Hepatocyte (in vitro differentiated cells): ENCODE results near the gene HLA-DPB1. TPM values are rescaled to one million over a fixed set of nuclear protein-coding genes. Genes with fewer than 3 reads are reported as not detected.

ENCODE experiments used
- DNase-seq: peaks from one replicate; pipeline ENCODE4 v3.0.0-alpha.2; 2016; ENCODE audit warnings: low spot score
- H2AFZ ChIP-seq: fragments of 200-600 bp; sonication (generic); 2 replicates; pipeline ENCODE4 v1.6.0; 2016; ENCODE audit warnings: antibody characterized with exemption, mild to moderate bottlenecking
- H3K27ac ChIP-seq: fragments of 200-600 bp; sonication (generic); 2 replicates; pipeline ENCODE4 v1.5.1; 2016; ENCODE audit warnings: mild to moderate bottlenecking
- H3K27me3 ChIP-seq: fragments of 200-600 bp; sonication (generic); 2 replicates; pipeline ENCODE4 v1.6.1; 2016
- H3K36me3 ChIP-seq: fragments of 200-600 bp; sonication (generic); replicated peaks from 2 replicates; pipeline ENCODE4 v1.5.1; 2016; ENCODE audit warnings: low read depth; ENCODE audit not compliant: insufficient read depth
- H3K4me1 ChIP-seq: fragments of 200-600 bp; sonication (generic); 2 replicates; pipeline ENCODE4 v1.5.1; 2016; ENCODE audit warnings: mild to moderate bottlenecking, moderate library complexity; ENCODE audit not compliant: insufficient read depth
- H3K4me2 ChIP-seq: fragments of 200-600 bp; sonication (generic); 2 replicates; pipeline ENCODE4 v1.6.0; 2016
- H3K4me3 ChIP-seq: fragments of 200-600 bp; sonication (generic); 2 replicates; pipeline ENCODE4 v1.5.1; 2016; ENCODE audit warnings: mild to moderate bottlenecking
- H3K79me2 ChIP-seq: fragments of 200-600 bp; sonication (generic); 2 replicates; pipeline ENCODE4 v1.6.0; 2017; ENCODE audit warnings: mild to moderate bottlenecking
- H3K9me2 ChIP-seq: fragments of 200-600 bp; sonication (generic); replicated peaks from 2 replicates; pipeline ENCODE4 v1.6.0; 2017; ENCODE audit warnings: mild to moderate bottlenecking; ENCODE audit not compliant: insufficient read depth
- H3K9me3 ChIP-seq: fragments of 200-600 bp; sonication (generic); 2 replicates; pipeline ENCODE4 v1.5.1; 2016; ENCODE audit warnings: low read depth, mild to moderate bottlenecking
- H4K20me1 ChIP-seq: fragments of 200-600 bp; sonication (generic); 2 replicates; pipeline ENCODE4 v1.6.0; 2016; ENCODE audit warnings: mild to moderate bottlenecking; ENCODE audit not compliant: insufficient read depth, poor library complexity, severe bottlenecking
- EZH2 ChIP-seq: fragments of 200-600 bp; sonication (generic); IDR thresholded peaks from 2 replicates; pipeline ENCODE4 v1.6.1; 2016; ENCODE audit warnings: antibody characterized with exemption, mild to moderate bottlenecking, borderline replicate concordance
- EZH2phosphoT487 ChIP-seq: fragments of 200-600 bp; sonication (generic); IDR thresholded peaks from one replicate; pipeline ENCODE4 v1.6.1; 2018; ENCODE audit warnings: antibody characterized with exemption, mild to moderate bottlenecking, low read depth, moderate library complexity; ENCODE audit not compliant: unreplicated experiment, severe bottlenecking
- WGBS: methylation state at CpG from one replicate; pipeline ENCODE4 v1.1.6; 2016; ENCODE audit warnings: low lambda C conversion rate; ENCODE audit errors: missing lambda C conversion rate; 5-methylcytosine and 5-hydroxymethylcytosine counted together
- polyA plus RNA-seq: library from polyadenylated mRNA; unstranded; fragments of >200 nt; fragmentation: Nextera tagmentation; extraction: Ambion mirVana; gene quantifications from 2 replicates; pipeline ENCODE4 v1.2.1, GENCODE V29; 2016
- total RNA-seq: library from RNA; depleted of rRNA; stranded (reverse); fragments of >200 nt; gene quantifications from 2 replicates; pipeline ENCODE4 v1.2.3, GENCODE V29; 2014
- TF ChIP-seq, protein P1 (sequence below): fragments of 200-600 bp; sonication (generic); IDR thresholded peaks from 2 replicates; pipeline ENCODE4 v1.5.1; 2016; ENCODE audit warnings: antibody characterized with exemption, mild to moderate bottlenecking; ENCODE audit not compliant: poor library complexity

Gene HLA-DPB1
- total and polyA plus RNA-seq, 2 experiments from 2014 or later = 12.4 to 22.1 TPM

DNA sequence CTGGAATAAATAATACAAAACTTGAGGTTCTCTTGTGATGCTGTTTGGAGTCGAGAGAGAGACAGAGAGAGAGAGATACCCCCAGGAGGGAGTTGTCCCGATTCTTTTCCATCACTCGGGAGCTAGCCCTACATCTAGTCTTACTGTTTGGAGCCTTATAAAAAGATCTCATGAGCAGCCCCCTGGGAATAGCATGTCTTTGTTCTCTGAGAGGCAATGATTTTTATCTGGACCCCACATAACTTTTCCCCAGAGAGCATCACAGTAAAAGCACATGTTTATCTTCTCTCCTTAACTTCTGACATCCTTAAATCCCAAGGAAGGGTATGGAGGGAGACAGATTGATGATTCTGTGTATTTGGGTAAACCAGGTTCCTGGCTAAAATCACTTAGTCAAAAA lies 45.5 kb upstream of the HLA-DPB1 start:
- Histone ChIP-seq H2AFZ (no peak overlapping the region), H3K36me3 (no peaks in the 10 kb centered on the region), H3K27me3 (peaks cover 3% of the 10 kb centered on the region), H3K9me3 (no peaks in the 10 kb centered on the region), H3K4me3 (no peak overlapping the region), H3K4me1 (no peaks in the 10 kb centered on the region), H4K20me1 (no peaks in the 10 kb centered on the region), H3K27ac (no peak overlapping the region), H3K79me2 (no peaks in the 10 kb centered on the region), H3K4me2 (no peak overlapping the region), H3K9me2 (no peaks in the 10 kb centered on the region)
- TF ChIP-seq EZH2 (no peak), EZH2phosphoT487 (no peak)
- TF ChIP-seq, protein P1, sequence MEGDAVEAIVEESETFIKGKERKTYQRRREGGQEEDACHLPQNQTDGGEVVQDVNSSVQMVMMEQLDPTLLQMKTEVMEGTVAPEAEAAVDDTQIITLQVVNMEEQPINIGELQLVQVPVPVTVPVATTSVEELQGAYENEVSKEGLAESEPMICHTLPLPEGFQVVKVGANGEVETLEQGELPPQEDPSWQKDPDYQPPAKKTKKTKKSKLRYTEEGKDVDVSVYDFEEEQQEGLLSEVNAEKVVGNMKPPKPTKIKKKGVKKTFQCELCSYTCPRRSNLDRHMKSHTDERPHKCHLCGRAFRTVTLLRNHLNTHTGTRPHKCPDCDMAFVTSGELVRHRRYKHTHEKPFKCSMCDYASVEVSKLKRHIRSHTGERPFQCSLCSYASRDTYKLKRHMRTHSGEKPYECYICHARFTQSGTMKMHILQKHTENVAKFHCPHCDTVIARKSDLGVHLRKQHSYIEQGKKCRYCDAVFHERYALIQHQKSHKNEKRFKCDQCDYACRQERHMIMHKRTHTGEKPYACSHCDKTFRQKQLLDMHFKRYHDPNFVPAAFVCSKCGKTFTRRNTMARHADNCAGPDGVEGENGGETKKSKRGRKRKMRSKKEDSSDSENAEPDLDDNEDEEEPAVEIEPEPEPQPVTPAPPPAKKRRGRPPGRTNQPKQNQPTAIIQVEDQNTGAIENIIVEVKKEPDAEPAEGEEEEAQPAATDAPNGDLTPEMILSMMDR = no peak
- WGBS = 41% methylated on average over 3 of the region's 3 CpGs
- no peak for DNase-seq

DNA sequence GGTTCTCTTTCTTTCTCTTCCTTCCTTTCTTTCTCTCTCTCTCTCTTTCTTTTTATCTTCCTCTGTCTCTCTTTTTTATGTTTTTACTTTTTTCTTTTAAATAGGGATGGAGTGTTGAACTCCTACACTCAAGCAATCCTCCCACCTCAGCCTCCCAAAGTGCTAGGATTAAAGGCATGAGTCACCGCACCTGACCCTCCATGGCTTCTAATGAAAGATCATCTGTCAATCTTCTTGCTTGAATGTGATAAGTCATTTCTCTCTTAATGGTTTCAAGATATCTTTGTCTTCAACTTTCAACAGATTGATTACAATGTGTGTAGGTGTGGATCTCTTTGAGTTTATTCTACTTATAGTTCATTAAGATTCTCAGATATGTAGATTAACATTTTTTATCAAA lies 41.2 kb upstream of the HLA-DPB1 start:
- Histone ChIP-seq H3K4me3 (no peak overlapping the region), H3K27ac (no peak overlapping the region), H3K4me1 (no peaks in the 10 kb centered on the region), H3K36me3 (no peaks in the 10 kb centered on the region), H4K20me1 (no peaks in the 10 kb centered on the region), H3K9me3 (no peaks in the 10 kb centered on the region), H3K9me2 (no peaks in the 10 kb centered on the region), H3K4me2 (no peak overlapping the region), H3K79me2 (no peaks in the 10 kb centered on the region), H2AFZ (no peak overlapping the region), H3K27me3 (peaks cover 8% of the 10 kb centered on the region)
- TF ChIP-seq EZH2 (no peak), EZH2phosphoT487 (no peak)
- TF ChIP-seq, protein P1 = no peak
- 100% methylated on average over 1 of the region's 1 CpG for WGBS
- DNase-seq = no peak

DNA sequence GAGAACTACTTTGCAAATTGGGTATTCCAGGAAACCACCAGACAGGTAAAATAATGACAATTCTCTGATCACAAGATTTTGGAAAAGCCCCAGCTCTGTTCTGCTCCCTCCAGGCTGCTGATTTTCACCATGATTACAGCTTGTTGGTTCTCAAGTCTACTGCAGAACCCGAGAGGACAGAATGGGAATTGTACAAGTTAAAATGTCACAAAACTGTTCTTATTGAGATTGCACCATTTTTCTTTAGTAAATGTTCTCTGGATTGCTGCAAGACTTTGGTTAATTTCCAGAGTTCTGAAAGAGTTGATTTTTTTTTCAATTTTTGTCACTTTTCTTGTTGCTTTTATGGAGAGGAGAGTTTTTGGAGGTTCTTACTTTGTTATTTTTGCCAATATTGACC lies 39.3 kb upstream of the HLA-DPB1 start:
- H3K27ac ChIP-seq = no peak overlapping the region
- TF ChIP-seq EZH2 (no peak), EZH2phosphoT487 (no peak)
- TF ChIP-seq, protein P1 = no peak
- H3K4me1 ChIP-seq = no peaks in the 10 kb centered on the region
- 30% methylated on average over 1 of the region's 1 CpG for WGBS
- no peak overlapping the region for H3K4me2 ChIP-seq
- H3K4me3 ChIP-seq = no peak overlapping the region
- DNase-seq = no peak
- H3K27me3 ChIP-seq = peaks cover 5% of the 10 kb centered on the region
- H4K20me1 ChIP-seq = no peaks in the 10 kb centered on the region
- H3K9me3 ChIP-seq = no peaks in the 10 kb centered on the region
- H3K36me3 ChIP-seq = no peaks in the 10 kb centered on the region
- no peaks in the 10 kb centered on the region for H3K9me2 ChIP-seq
- no peaks in the 10 kb centered on the region for H3K79me2 ChIP-seq
- no peak overlapping the region for H2AFZ ChIP-seq

DNA sequence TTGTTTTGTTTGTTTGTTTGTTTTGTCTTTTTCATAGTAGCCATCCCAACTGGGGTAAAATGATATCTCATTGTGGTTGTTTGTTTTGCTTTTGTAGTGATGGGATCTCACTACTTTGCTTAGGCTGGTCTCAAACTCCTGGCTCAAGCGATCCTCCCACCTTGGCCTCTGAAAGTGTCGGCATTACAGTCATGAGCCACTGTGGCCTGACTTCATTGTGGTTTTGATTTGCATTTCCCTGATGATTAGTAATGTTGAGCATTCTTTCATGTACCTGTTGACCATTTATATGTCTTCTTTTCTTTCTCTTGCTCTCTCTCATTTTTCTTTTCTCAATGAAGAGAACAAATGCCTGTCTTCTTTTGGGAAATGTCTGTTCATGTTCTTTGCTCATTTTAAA lies 35.6 kb upstream of the HLA-DPB1 start:
- H3K4me2 ChIP-seq = no peak overlapping the region
- H3K4me1 ChIP-seq = no peaks in the 10 kb centered on the region
- no peaks in the 10 kb centered on the region for H4K20me1 ChIP-seq
- H3K79me2 ChIP-seq = no peaks in the 10 kb centered on the region
- TF ChIP-seq EZH2phosphoT487 (no peak), EZH2 (no peak)
- TF ChIP-seq, protein P1 = no peak
- no peaks in the 10 kb centered on the region for H3K9me3 ChIP-seq
- peaks cover 5% of the 10 kb centered on the region for H3K27me3 ChIP-seq
- H3K9me2 ChIP-seq = no peaks in the 10 kb centered on the region
- DNase-seq = no peak
- 94% methylated on average over 2 of the region's 2 CpGs for WGBS
- no peak overlapping the region for H3K27ac ChIP-seq
- no peak overlapping the region for H2AFZ ChIP-seq
- H3K4me3 ChIP-seq = no peak overlapping the region
- no peaks in the 10 kb centered on the region for H3K36me3 ChIP-seq
